ENCODE results near the gene MST1. TPM values are rescaled to one million over a fixed set of nuclear protein-coding genes. Genes with fewer than 3 reads are reported as not detected.

Gene MST1
- total RNA-seq, result 101 to 109 TPM (median 103 TPM) in 3 replicates

DNA sequence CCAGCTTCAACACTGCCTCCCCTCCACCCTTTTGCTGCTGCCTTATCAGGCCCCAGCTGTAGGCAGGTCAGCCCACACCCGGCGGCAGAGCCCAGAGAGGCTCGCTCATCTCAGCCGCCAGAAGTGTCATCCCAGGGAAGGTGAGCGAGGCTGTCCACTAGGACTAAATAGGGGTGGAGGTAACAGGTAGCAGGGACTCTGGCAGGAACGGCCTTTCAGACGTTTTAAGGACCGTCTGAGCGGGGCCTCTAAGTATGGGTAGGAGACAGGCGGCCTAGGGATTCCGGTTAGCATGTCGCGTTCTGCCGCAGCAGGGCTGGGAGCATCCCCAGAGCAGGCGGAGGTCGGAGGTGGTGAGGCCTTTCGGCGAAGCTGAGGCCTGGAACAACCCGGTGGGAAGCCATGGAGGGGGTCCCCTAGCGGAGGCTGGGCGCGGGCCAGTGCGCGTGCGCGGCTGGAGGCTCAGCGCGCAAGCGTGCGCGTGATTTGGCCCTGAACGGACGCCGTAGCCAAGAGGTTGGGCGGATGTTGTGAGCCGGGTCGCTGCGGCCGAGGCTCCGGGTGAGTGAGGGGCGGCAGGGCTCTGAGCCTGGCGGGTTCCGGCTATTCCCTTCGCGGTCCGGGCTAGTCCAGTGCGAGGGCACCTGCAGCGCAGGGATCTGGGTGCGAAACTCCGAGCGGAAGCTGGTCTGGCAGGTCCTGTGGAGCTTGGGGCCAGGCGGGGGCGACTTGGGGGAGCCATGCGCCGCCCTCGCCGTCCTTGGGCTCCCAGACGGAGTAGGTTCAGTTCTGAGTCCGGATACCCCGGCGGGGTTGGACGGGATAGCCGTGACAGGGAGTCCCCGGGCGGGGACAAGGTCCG is at the start of gene MST1, which contains the start of gene RNF123:
Gene MST1 (minus strand): TSS at position 429 of the 862 bp plus-strand sequence. CDS start 783 bp downstream, outside the sequence.
Gene RNF123 (plus strand): TSS at position 512 of the 862 bp plus-strand sequence. CDS start 1,609 bp downstream, outside the sequence.
- no peaks in the 10 kb centered on the region for H3K9me3 Mint-ChIP-seq
- H3K4me3 Mint-ChIP-seq, result peak within 1 kb of the TSS; percentile 95
- peak; percentile 89 to 95 for DNase-seq (ENCODE audit: low spot score in 2 of 2, unreplicated experiment in 2 of 2)
- peak within 1 kb of the TSS; percentile 96 for H3K27ac Mint-ChIP-seq
- peaks cover 5% of the 10 kb centered on the region for H3K27me3 Mint-ChIP-seq (ENCODE audit: low read depth)
- peaks cover 3% of the 10 kb centered on the region for H3K36me3 Mint-ChIP-seq
- peaks cover 32% of the 10 kb centered on the region for H3K4me1 Mint-ChIP-seq
- TF ChIP-seq, protein P1, sequence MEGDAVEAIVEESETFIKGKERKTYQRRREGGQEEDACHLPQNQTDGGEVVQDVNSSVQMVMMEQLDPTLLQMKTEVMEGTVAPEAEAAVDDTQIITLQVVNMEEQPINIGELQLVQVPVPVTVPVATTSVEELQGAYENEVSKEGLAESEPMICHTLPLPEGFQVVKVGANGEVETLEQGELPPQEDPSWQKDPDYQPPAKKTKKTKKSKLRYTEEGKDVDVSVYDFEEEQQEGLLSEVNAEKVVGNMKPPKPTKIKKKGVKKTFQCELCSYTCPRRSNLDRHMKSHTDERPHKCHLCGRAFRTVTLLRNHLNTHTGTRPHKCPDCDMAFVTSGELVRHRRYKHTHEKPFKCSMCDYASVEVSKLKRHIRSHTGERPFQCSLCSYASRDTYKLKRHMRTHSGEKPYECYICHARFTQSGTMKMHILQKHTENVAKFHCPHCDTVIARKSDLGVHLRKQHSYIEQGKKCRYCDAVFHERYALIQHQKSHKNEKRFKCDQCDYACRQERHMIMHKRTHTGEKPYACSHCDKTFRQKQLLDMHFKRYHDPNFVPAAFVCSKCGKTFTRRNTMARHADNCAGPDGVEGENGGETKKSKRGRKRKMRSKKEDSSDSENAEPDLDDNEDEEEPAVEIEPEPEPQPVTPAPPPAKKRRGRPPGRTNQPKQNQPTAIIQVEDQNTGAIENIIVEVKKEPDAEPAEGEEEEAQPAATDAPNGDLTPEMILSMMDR (IDR thresholded peaks at IDR 0.05; ENCODE audit: unreplicated experiment), result no peak

DNA sequence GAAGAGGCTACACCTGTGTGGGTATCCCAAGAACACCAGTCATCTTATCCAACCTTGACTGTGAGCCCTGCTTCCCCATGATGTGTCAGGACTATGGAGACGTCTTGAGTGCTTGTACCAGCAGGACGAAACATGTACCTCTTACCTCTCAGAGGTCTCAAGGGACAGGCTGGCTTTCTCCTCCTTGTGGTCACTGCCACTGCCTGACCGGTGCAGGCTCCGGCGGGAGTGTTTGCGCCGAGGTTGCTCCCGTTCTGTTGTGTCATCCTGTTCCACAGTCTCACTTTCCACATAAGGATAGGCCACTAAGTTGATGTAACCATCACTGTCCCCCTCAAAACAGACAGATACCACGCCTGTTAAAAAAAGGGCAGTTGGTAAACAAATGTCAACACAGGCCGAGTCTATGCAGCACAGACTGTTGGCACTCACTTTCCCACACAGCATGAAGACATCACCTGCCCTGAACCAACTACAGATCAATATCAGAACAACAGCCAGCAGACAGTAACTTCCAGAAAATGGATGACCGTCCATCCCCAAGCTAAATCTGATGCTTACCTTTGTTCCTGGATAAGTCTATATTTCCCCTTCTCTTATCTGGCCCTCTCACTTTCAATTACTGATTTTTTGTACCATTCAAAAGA is 48.9 kb upstream of the MST1 start:
- TF ChIP-seq, protein P1 (IDR thresholded peaks at IDR 0.05; ENCODE audit: unreplicated experiment), result no peak
- Mint-ChIP-seq H3K36me3 (peaks cover 30% of the 10 kb centered on the region), H3K4me3 (no peak overlapping the region), H3K9me3 (no peaks in the 10 kb centered on the region), H3K4me1 (no peaks in the 10 kb centered on the region), H3K27me3 (ENCODE audit: low read depth) (no peaks in the 10 kb centered on the region), H3K27ac (no peak overlapping the region)
- DNase-seq (ENCODE audit: low spot score in 2 of 2, unreplicated experiment in 2 of 2), result no peak

DNA sequence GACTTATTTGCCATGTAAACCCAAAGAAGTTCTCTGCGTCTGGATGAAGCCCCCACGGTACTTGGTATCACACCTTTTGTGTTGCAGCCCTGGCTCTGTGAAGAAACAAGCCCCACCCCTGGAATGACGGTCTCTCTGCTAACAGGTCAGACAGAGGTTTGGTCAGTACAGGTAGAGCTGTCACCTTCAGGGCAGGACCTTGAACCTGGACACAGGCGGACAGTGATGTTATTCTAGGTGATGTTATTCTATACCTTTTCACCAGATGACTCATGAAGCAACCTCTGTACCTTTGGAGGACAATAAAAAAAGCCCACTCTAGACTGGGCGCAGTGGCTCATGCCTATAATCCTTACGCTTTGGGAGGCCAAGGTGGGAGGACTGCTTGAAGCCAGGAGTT is 45.5 kb upstream of the MST1 start:
- Mint-ChIP-seq H3K9me3 (no peaks in the 10 kb centered on the region), H3K36me3 (peaks cover 43% of the 10 kb centered on the region), H3K4me1 (no peaks in the 10 kb centered on the region), H3K27me3 (ENCODE audit: low read depth) (no peaks in the 10 kb centered on the region), H3K4me3 (no peak overlapping the region), H3K27ac (no peak overlapping the region)
- TF ChIP-seq, protein P1 (IDR thresholded peaks at IDR 0.05; ENCODE audit: unreplicated experiment), result no peak
- no peak for DNase-seq (ENCODE audit: low spot score in 2 of 2, unreplicated experiment in 2 of 2)

DNA sequence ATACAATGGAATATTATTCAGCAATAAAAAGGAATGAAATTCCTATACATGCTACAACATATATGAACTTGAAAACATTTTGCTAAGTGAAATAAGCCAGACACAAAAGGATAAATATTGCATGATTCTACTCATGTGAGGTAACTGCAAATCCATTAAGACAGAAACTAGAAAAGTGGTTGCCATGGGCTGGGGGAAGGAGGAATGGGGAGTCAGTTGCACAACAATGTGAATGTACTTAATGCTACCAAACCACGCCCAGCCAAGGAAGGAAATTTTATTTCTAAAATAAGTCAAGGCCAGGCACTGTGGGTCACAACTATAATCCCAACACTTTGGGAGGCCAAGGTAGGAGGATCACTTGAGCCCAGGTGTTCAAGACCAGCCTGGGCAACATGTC is 44.3 kb upstream of the MST1 start:
- no peaks in the 10 kb centered on the region for H3K9me3 Mint-ChIP-seq
- peaks cover 42% of the 10 kb centered on the region for H3K36me3 Mint-ChIP-seq
- no peaks in the 10 kb centered on the region for H3K4me1 Mint-ChIP-seq
- H3K27me3 Mint-ChIP-seq (ENCODE audit: low read depth), result no peaks in the 10 kb centered on the region
- no peak for DNase-seq (ENCODE audit: low spot score in 2 of 2, unreplicated experiment in 2 of 2)
- TF ChIP-seq, protein P1 (IDR thresholded peaks at IDR 0.05; ENCODE audit: unreplicated experiment), result no peak
- no peak overlapping the region for H3K4me3 Mint-ChIP-seq
- no peak overlapping the region for H3K27ac Mint-ChIP-seq

DNA sequence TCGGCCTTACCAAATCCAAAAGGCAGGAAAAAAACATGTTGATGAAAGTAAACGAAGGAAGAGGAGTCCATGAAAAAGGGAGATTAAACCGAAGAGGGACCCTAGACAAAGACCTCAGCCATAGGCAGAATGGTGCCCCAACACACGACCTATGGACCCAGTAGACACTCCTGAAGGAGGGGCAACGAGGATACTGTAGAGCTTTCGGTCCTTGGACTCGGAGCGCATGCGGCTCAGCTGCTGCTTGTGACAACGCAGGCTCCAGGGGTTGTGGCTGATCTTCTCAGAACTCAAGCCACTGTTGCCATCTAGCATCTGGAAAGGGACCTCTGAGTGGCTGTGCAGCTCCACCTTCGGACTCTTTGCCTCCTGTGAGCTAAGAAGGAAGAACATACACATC is 43.3 kb upstream of the MST1 start:
- Mint-ChIP-seq H3K27ac (no peak overlapping the region), H3K27me3 (ENCODE audit: low read depth) (no peaks in the 10 kb centered on the region), H3K4me1 (no peaks in the 10 kb centered on the region), H3K36me3 (peaks cover 32% of the 10 kb centered on the region), H3K9me3 (no peaks in the 10 kb centered on the region), H3K4me3 (no peak overlapping the region)
- no peak for DNase-seq (ENCODE audit: low spot score in 2 of 2, unreplicated experiment in 2 of 2)
- TF ChIP-seq, protein P1 (IDR thresholded peaks at IDR 0.05; ENCODE audit: unreplicated experiment), result no peak
